ENCODE data around the gene TIMM44. TPM values are rescaled to one million over a fixed set of nuclear protein-coding genes. Genes with fewer than 3 reads are reported as not detected.
A peak's percentile ranks its signal among the peaks of the same experiment; 100 is the strongest.
"Not testable (repeated sequence)": the region's sequence is repeated elsewhere in the genome, so short reads cannot be mapped to it uniquely, and the experiment has no call there.

The TIMM44 gene
- polyA plus RNA-seq, 4 donors: 31.1 to 61.0 (median 42.3) TPM

- DNase-seq (ENCODE audit: low read depth in 4 of 4, low spot score in 3 of 4): no peak
Measured at GRCh38 chr19:7926727-7927604, 16.5 kb downstream of the TIMM44 start.

GRCh38 chr19:7926021-7926726 is 17.3 kb downstream of the TIMM44 start, which contains the start of gene CTXN1:
TSS of gene CTXN1 (minus strand) at chr19:7926135. CDS start at chr19:7925538, 597 bp downstream.
- no peak for DNase-seq (ENCODE audit: low read depth in 4 of 4, low spot score in 3 of 4)

GRCh38 chr19:7925171-7925851 is 18.2 kb downstream of the TIMM44 start:
- no peak for DNase-seq (ENCODE audit: low read depth in 4 of 4, low spot score in 3 of 4)

- DNase-seq (ENCODE audit: low read depth in 4 of 4, low spot score in 3 of 4): no peak
Measured at GRCh38 chr19:7924651-7925170, 18.8 kb downstream of the TIMM44 start.

GRCh38 chr19:7924241-7924640 is 19.2 kb downstream of the TIMM44 start:
- no peak for DNase-seq (ENCODE audit: low read depth in 4 of 4, low spot score in 3 of 4)

GRCh38 chr19:7923295-7924191 is 19.9 kb downstream of the TIMM44 start:
- no peak for DNase-seq (ENCODE audit: low read depth in 4 of 4, low spot score in 3 of 4)

- no peak for DNase-seq (ENCODE audit: low read depth in 4 of 4, low spot score in 3 of 4)
Measured at GRCh38 chr19:7922836-7923195, 20.6 kb downstream of the TIMM44 start.

GRCh38 chr19:7921967-7922835 is 21.3 kb downstream of the TIMM44 start:
- DNase-seq (ENCODE audit: low read depth in 4 of 4, low spot score in 3 of 4): no peak

GRCh38 chr19:7921302-7921966 is 22.0 kb downstream of the TIMM44 start:
- no peak for DNase-seq (ENCODE audit: low read depth in 4 of 4, low spot score in 3 of 4)

GRCh38 chr19:7920519-7921301 is 22.8 kb downstream of the TIMM44 start:
- peak; percentile 86 to 90 (median 88) for DNase-seq (ENCODE audit: low read depth in 4 of 4, low spot score in 3 of 4)

GRCh38 chr19:7919610-7920518 is 23.6 kb downstream of the TIMM44 start, which contains the start of gene SNAPC2:
TSS of gene SNAPC2 (plus strand) at chr19:7920338. CDS start at chr19:7920367, 29 bp downstream.
- peak; percentile 85 to 88 (median 86) for DNase-seq (ENCODE audit: low read depth in 4 of 4, low spot score in 3 of 4)

- no peak for DNase-seq (ENCODE audit: low read depth in 4 of 4, low spot score in 3 of 4)
Measured at GRCh38 chr19:7918615-7919421, 24.6 kb downstream of the TIMM44 start.

GRCh38 chr19:7918062-7918614 is 25.3 kb downstream of the TIMM44 start:
- not testable (repeated sequence) for DNase-seq (ENCODE audit: low read depth in 4 of 4, low spot score in 3 of 4)

GRCh38 chr19:7917267-7918061 is 26.0 kb downstream of the TIMM44 start:
- DNase-seq (ENCODE audit: low read depth in 4 of 4, low spot score in 3 of 4): no peak

GRCh38 chr19:7916955-7917266 is 26.6 kb downstream of the TIMM44 start:
- no peak for DNase-seq (ENCODE audit: low read depth in 4 of 4, low spot score in 3 of 4)

All from left renal pelvis (tissue), 4 donors.